ENCODE data around the gene SYNPO2L.
"Not testable (repeated sequence)": the region's sequence is repeated elsewhere in the genome, so short reads cannot be mapped to it uniquely, and the experiment has no call there.

Gene SYNPO2L

GRCh38 chr10:73648975-73649829, 6.6 kb downstream of the SYNPO2L start:
- no peak for DNase-seq

GRCh38 chr10:73647875-73648651, 7.8 kb downstream of the SYNPO2L start:
- DNase-seq = no peak

- DNase-seq = peak in 1 of 2 donors; percentile 5
Measured at GRCh38 chr10:73647211-73647874, 8.5 kb downstream of the SYNPO2L start.

- DNase-seq = no peak
Measured at GRCh38 chr10:73646598-73647041, 9.2 kb downstream of the SYNPO2L start.

- DNase-seq = no peak
Measured at GRCh38 chr10:73645251-73645650, 10.6 kb downstream of the SYNPO2L start.

GRCh38 chr10:73644767-73645166, 11.1 kb downstream of the SYNPO2L start:
- DNase-seq = no peak

GRCh38 chr10:73644015-73644743, 11.7 kb downstream of the SYNPO2L start:
- DNase-seq = peak; percentile 39 to 57

- DNase-seq = no peak
Measured at GRCh38 chr10:73643362-73643761, 12.5 kb downstream of the SYNPO2L start.

- DNase-seq = no peak
Measured at GRCh38 chr10:73641328-73642060, 14.3 kb downstream of the SYNPO2L start, which contains the start of gene MYOZ1. TSS of gene MYOZ1 (minus strand) at chr10:73641474. CDS start at chr10:73640017, 1,457 bp downstream.

GRCh38 chr10:73639286-73639685, 16.5 kb downstream of the SYNPO2L start:
- DNase-seq = no peak

- DNase-seq = no peak
Measured at GRCh38 chr10:73635781-73636180, 20.0 kb downstream of the SYNPO2L start.

GRCh38 chr10:73634421-73634820, 21.4 kb downstream of the SYNPO2L start:
- no peak for DNase-seq

GRCh38 chr10:73629165-73629564, 26.7 kb downstream of the SYNPO2L start:
- DNase-seq = no peak

- DNase-seq = no peak
Measured at GRCh38 chr10:73628405-73628804, 27.4 kb downstream of the SYNPO2L start.

GRCh38 chr10:73627300-73627699, 28.5 kb downstream of the SYNPO2L start:
- DNase-seq = no peak

GRCh38 chr10:73625884-73626752, 29.7 kb downstream of the SYNPO2L start:
- DNase-seq = peak; percentile 92 to 94

GRCh38 chr10:73625004-73625883, 30.6 kb downstream of the SYNPO2L start:
- DNase-seq = peak in 1 of 2 donors; percentile 8

- DNase-seq = no peak
Measured at GRCh38 chr10:73623056-73623455, 32.8 kb downstream of the SYNPO2L start.

GRCh38 chr10:73620974-73621373, 34.9 kb downstream of the SYNPO2L start:
- not testable (repeated sequence) for DNase-seq

- not testable (repeated sequence) for DNase-seq
Measured at GRCh38 chr10:73617143-73617542, 38.7 kb downstream of the SYNPO2L start.
